GM12878 (cell line): ENCODE measurements around the gene DPYSL4. TPM values are rescaled to one million over a fixed set of nuclear protein-coding genes. Genes with fewer than 3 reads are reported as not detected.

Experiments
- ATAC-seq: fragments of 200-7000 bp; cut with Tn5 transposase; 3 replicates; pipeline ENCODE4 v1.9.1; 2020; ENCODE audit warnings: mild to moderate bottlenecking, moderate library complexity
- BruUV-seq: library from RNA; stranded (reverse); fragments of 400-500 nt; replicated peaks from 2 replicates; lab custom pipeline; 2021; lab: Mats Ljungman, UMichigan
- CTCF ChIA-PET: fragments of 300-600 bp; sonication (Branson Sonifier 250); formaldehyde crosslinking; extraction: SDS; loops from one replicate; lab custom pipeline; 2021; ENCODE audit warnings: inconsistent platforms; lab: Yijun Ruan, JAX
- POLR2A ChIA-PET: fragments of 350-600 bp; formaldehyde crosslinking; extraction: SDS; loops from one replicate; lab custom pipeline; 2021; ENCODE audit warnings: inconsistent platforms; lab: Charles Lee
- RAD21 ChIA-PET: fragments of 300-600 bp; sonication (Branson Sonifier 250); formaldehyde crosslinking; loops from one replicate; lab custom pipeline; 2023; ENCODE audit warnings: antibody characterized with exemption; ENCODE audit not compliant: unreplicated experiment; lab: Charles Lee
- SMC1A ChIA-PET: fragments of 300-600 bp; sonication (Branson Sonifier 250); formaldehyde crosslinking; loops from one replicate; lab custom pipeline; 2023; ENCODE audit not compliant: unreplicated experiment, uncharacterized antibody; lab: Charles Lee
- DNase-seq: peaks from one replicate; pipeline ENCODE4 v3.0.0-alpha.2; 2011; ENCODE audit warnings: low read depth, low spot score
- FAIRE-seq: peaks from 3 replicates; lab custom pipeline; 2011; peaks lifted over from hg19 to GRCh38; lab: Jason Lieb, UNC
- H2AFZ ChIP-seq: 2 replicates; pipeline ENCODE4 v1.6.0; 2011; ENCODE audit warnings: low read depth, low read length, control low read depth; ENCODE audit not compliant: control insufficient read depth
- H3K27ac ChIP-seq: 2 replicates; pipeline ENCODE4 v1.5.1; 2011; ENCODE audit warnings: control low read depth; ENCODE audit not compliant: control insufficient read depth, insufficient read depth
- H3K27me3 ChIP-seq, 2 experiments: replicated peaks in 1 of 2; 2 replicates each; pipeline versions ENCODE4 v1.6.0 to v1.6.1; 2011; ENCODE audit warnings: low read length in 1 of 2; ENCODE audit not compliant: control insufficient read depth in 2 of 2, insufficient read depth in 2 of 2
- H3K36me3 ChIP-seq, 2 experiments: 2 replicates each; pipeline ENCODE4 v1.5.1; 2011; ENCODE audit warnings: low read length in 1 of 2; ENCODE audit not compliant: control insufficient read depth in 2 of 2, insufficient read depth in 2 of 2
- H3K4me1 ChIP-seq: 2 replicates; pipeline ENCODE4 v1.6.1; 2011; ENCODE audit warnings: mild to moderate bottlenecking, low read length, moderate library complexity, mixed read lengths; ENCODE audit not compliant: control insufficient read depth, insufficient read depth
- H3K4me2 ChIP-seq: 2 replicates; pipeline ENCODE4 v1.6.0; 2011; ENCODE audit warnings: control low read depth; ENCODE audit not compliant: control insufficient read depth, insufficient read depth
- H3K4me3 ChIP-seq: fragments of 200-600 bp; sonication (generic); 2 replicates; pipeline ENCODE4 v1.5.1; 2016
- H3K79me2 ChIP-seq: 2 replicates; pipeline ENCODE4 v1.6.0; 2011; ENCODE audit warnings: low read length; ENCODE audit not compliant: control insufficient read depth, insufficient read depth
- H3K9ac ChIP-seq: 2 replicates; pipeline ENCODE4 v1.8.0; 2011; ENCODE audit warnings: low read length, control low read depth, mixed read lengths; ENCODE audit not compliant: control insufficient read depth, insufficient read depth
- H3K9me3 ChIP-seq: replicated peaks from 3 replicates; pipeline ENCODE4 v1.5.1; 2011; ENCODE audit warnings: mild to moderate bottlenecking, low read length; ENCODE audit not compliant: control insufficient read depth, insufficient read depth
- H4K20me1 ChIP-seq: 2 replicates; pipeline ENCODE4 v1.6.0; 2011; ENCODE audit not compliant: control insufficient read depth, insufficient read depth
- BCL11A ChIP-seq: IDR thresholded peaks from 2 replicates; pipeline ENCODE4 v1.6.1; 2011; ENCODE audit warnings: low read depth, low read length
- ESRRA ChIP-seq: IDR thresholded peaks from 2 replicates; pipeline ENCODE4 v1.6.1; 2012; ENCODE audit warnings: mild to moderate bottlenecking, low read length, improper control_type of control experiment
- ETV6 ChIP-seq, 2 experiments: fragments of 450-650 bp in 1 of 2; IDR thresholded peaks in 1 of 2; conservative IDR thresholded peaks in 1 of 2; 2 replicates each; pipeline ENCODE4 v1.6.1; 2014; ENCODE audit warnings: antibody characterized with exemption in 1 of 2, borderline replicate concordance in 1 of 2, low read depth in 1 of 2, mild to moderate bottlenecking in 1 of 2, moderate library complexity in 1 of 2
- EZH2 ChIP-seq: IDR thresholded peaks from 2 replicates; pipeline ENCODE4 v1.6.1; 2012; ENCODE audit warnings: low read depth, mild to moderate bottlenecking, control low read depth, inconsistent platforms, low read length, borderline replicate concordance; ENCODE audit not compliant: control insufficient read depth
- FOS ChIP-seq: IDR thresholded peaks from 3 replicates; pipeline ENCODE4 v1.6.1; 2011; ENCODE audit warnings: borderline replicate concordance; ENCODE audit not compliant: insufficient read length; ENCODE audit errors: extremely low read depth
- MAX ChIP-seq: IDR thresholded peaks from 2 replicates; pipeline ENCODE4 v1.6.1; 2012; ENCODE audit warnings: low read depth, low read length, improper control_type of control experiment
- PML ChIP-seq: IDR thresholded peaks from 2 replicates; pipeline ENCODE4 v1.6.1; 2012; ENCODE audit warnings: low read length, inconsistent platforms
- RBBP5 ChIP-seq: fragments of 200-600 bp; sonication (generic); conservative IDR thresholded peaks from 2 replicates; pipeline ENCODE4 v1.6.1; 2016
- SREBF1 ChIP-seq: IDR thresholded peaks from 2 replicates; pipeline ENCODE4 v1.6.1; 2012; ENCODE audit warnings: mild to moderate bottlenecking, low read length
- ZNF687 ChIP-seq: fragments of 450-650 bp; IDR thresholded peaks from 2 replicates; pipeline ENCODE4 v1.6.1; 2017; ENCODE audit warnings: mild to moderate bottlenecking, moderate library complexity
- WGBS: methylation state at CpG from one replicate; pipeline ENCODE4 v1.1.6; 2016; ENCODE audit warnings: low lambda C conversion rate; ENCODE audit not compliant: insufficient replicate concordance, insufficient coverage; ENCODE audit errors: missing lambda C conversion rate; 5-methylcytosine and 5-hydroxymethylcytosine counted together
- in situ Hi-C: fragments of 300-500 bp; cut with MboI; formaldehyde crosslinking; loops from 9 replicates; pipeline ENCODE4 v1.14.3; 2018; ENCODE audit warnings: mixed read lengths
- intact Hi-C: fragments of 100-400 bp; cut with micrococcal nuclease; formaldehyde crosslinking; loops from one replicate; pipeline ENCODE4 v1.14.2; 2022; ENCODE audit not compliant: unreplicated experiment
- polyA plus RNA-seq, 11 experiments: library from polyadenylated mRNA; depleted of rRNA in 4 of 11; unstranded in 6 of 11; stranded (reverse) in 5 of 11; fragments of >200 nt; fragmentation: Nextera tagmentation in 4 of 11; fragmentation: Illumina TruSeq in 1 of 11; extraction: Ambion mirVana in 4 of 11; extraction: Trizol in 1 of 11; gene quantifications; 1 replicate in 1 of 11; 2 replicates in 10 of 11; pipeline versions ENCODE4 v1.2.1 to v1.2.3, GENCODE V29; 2011 to 2016; ENCODE audit warnings: inconsistent platforms in 2 of 11, missing spikeins in 2 of 11, low read depth in 1 of 11
- total RNA-seq, 4 experiments: library from RNA; depleted of rRNA in 3 of 4; stranded (reverse); fragments of >200 nt in 3 of 4; fragmentation: Illumina TruSeq in 1 of 4; extraction: Trizol in 1 of 4; gene quantifications; 2 replicates each; pipeline versions ENCODE4 v1.2.1 to v1.2.3, GENCODE V29; 2013 to 2021
- TF ChIP-seq, protein P1 (sequence below): fragments of 450-650 bp; conservative IDR thresholded peaks from 2 replicates; pipeline ENCODE4 v1.6.1; 2017; ENCODE audit warnings: mild to moderate bottlenecking, moderate library complexity
- TF ChIP-seq, protein P2 (sequence below): fragments of 450-650 bp; formaldehyde crosslinking; IDR thresholded peaks from 2 replicates; pipeline ENCODE4 v1.4.0; 2020; ENCODE audit warnings: mild to moderate bottlenecking, moderate library complexity

Gene DPYSL4
- total and polyA plus RNA-seq, 10 of the 15 experiments (the other 5 are each of a cell fraction or from before 2014, with no cell fraction given) = 0.10 to 0.21 TPM; not detected in 8

- intact Hi-C loops = no loop called here
- Histone ChIP-seq H2AFZ (no peak overlapping the region), H3K4me3 (no peak overlapping the region), H3K79me2 (no peaks in the 10 kb centered on the region), H3K36me3 (no peaks in the 10 kb centered on the region), H3K9ac (no peak overlapping the region), H3K4me2 (no peak overlapping the region), H3K27me3 (no peaks in the 10 kb centered on the region), H3K27ac (no peak overlapping the region), H3K9me3 (no peaks in the 10 kb centered on the region), H3K4me1 (no peaks in the 10 kb centered on the region), H4K20me1 (no peaks in the 10 kb centered on the region)
- ChIA-PET CTCF (interaction anchor here (0.9 kb wide), 1 partner anchor 19 kb away, joined by 3 read pairs; no protein-coding TSS in a partner anchor), RAD21 (no interaction called here), POLR2A (no interaction called here), SMC1A (no interaction called here)
- DNase-seq (no peak), ATAC-seq (no peak), FAIRE-seq (no peak)
- WGBS = 50% methylated on average over 24 of the region's 30 CpGs
- no TSS peak for BruUV-seq
- in situ Hi-C loops = no loop called here
- TF ChIP-seq, protein P1, sequence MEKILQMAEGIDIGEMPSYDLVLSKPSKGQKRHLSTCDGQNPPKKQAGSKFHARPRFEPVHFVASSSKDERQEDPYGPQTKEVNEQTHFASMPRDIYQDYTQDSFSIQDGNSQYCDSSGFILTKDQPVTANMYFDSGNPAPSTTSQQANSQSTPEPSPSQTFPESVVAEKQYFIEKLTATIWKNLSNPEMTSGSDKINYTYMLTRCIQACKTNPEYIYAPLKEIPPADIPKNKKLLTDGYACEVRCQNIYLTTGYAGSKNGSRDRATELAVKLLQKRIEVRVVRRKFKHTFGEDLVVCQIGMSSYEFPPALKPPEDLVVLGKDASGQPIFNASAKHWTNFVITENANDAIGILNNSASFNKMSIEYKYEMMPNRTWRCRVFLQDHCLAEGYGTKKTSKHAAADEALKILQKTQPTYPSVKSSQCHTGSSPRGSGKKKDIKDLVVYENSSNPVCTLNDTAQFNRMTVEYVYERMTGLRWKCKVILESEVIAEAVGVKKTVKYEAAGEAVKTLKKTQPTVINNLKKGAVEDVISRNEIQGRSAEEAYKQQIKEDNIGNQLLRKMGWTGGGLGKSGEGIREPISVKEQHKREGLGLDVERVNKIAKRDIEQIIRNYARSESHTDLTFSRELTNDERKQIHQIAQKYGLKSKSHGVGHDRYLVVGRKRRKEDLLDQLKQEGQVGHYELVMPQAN = no peak
- TF ChIP-seq FOS (no peak), MAX (no peak), BCL11A (no peak), EZH2 (no peak), ESRRA (no peak), SREBF1 (no peak), ETV6 (conservative IDR thresholded peaks at IDR 0.05 in 1 of 2, IDR thresholded peaks at IDR 0.05 in 1 of 2; ENCODE audit: borderline replicate concordance in 1 of 2, low read depth in 1 of 2) (no peak), ZNF687 (no peak), PML (no peak), RBBP5 (no peak)
- TF ChIP-seq, protein P2, sequence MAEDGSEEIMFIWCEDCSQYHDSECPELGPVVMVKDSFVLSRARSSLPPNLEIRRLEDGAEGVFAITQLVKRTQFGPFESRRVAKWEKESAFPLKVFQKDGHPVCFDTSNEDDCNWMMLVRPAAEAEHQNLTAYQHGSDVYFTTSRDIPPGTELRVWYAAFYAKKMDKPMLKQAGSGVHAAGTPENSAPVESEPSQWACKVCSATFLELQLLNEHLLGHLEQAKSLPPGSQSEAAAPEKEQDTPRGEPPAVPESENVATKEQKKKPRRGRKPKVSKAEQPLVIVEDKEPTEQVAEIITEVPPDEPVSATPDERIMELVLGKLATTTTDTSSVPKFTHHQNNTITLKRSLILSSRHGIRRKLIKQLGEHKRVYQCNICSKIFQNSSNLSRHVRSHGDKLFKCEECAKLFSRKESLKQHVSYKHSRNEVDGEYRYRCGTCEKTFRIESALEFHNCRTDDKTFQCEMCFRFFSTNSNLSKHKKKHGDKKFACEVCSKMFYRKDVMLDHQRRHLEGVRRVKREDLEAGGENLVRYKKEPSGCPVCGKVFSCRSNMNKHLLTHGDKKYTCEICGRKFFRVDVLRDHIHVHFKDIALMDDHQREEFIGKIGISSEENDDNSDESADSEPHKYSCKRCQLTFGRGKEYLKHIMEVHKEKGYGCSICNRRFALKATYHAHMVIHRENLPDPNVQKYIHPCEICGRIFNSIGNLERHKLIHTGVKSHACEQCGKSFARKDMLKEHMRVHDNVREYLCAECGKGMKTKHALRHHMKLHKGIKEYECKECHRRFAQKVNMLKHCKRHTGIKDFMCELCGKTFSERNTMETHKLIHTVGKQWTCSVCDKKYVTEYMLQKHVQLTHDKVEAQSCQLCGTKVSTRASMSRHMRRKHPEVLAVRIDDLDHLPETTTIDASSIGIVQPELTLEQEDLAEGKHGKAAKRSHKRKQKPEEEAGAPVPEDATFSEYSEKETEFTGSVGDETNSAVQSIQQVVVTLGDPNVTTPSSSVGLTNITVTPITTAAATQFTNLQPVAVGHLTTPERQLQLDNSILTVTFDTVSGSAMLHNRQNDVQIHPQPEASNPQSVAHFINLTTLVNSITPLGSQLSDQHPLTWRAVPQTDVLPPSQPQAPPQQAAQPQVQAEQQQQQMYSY (CRISPR knock-in tag) = no peak
These were observed 9.7 kb downstream of the DPYSL4 start for GRCh38 chr10:132196178-132197113.
